Right lobe of liver (tissue), 6 donors: ENCODE data around the gene TMEM98. TPM values are rescaled to one million over a fixed set of nuclear protein-coding genes. Genes with fewer than 3 reads are reported as not detected.

Source experiments
- ATAC-seq, 4 donors: fragments of 200-7000 bp; cut with Tn5 transposase; one replicate each; pipeline ENCODE4 v1.9.1; 2020; ENCODE audit warnings: mild to moderate bottlenecking in 4 of 4, moderate library complexity in 4 of 4
- DNase-seq, 3 donors: peaks; one replicate each; pipeline ENCODE4 v3.0.0-alpha.2; 2020
- H3K27ac ChIP-seq, 3 donors: fragments of 200-600 bp; one replicate each; pipeline ENCODE4 v1.8.0; 2022
- H3K27me3 ChIP-seq, 2 donors: fragments of 200-600 bp; one replicate each; pipeline ENCODE4 v1.8.0; 2022
- H3K36me3 ChIP-seq, 4 donors: fragments of 200-600 bp; sonication (generic) in 1 of 4; one replicate each; pipeline versions ENCODE4 v1.5.1 to v1.8.0; 2017 to 2022; ENCODE audit warnings: control low read depth in 1 of 4
- H3K4me1 ChIP-seq, 4 donors: fragments of 200-600 bp; sonication (generic) in 1 of 4; one replicate each; pipeline versions ENCODE4 v1.5.1 to v1.8.0; 2017 to 2022; ENCODE audit warnings: control low read depth in 1 of 4
- H3K4me3 ChIP-seq, 3 donors: fragments of 200-600 bp; one replicate each; pipeline ENCODE4 v1.8.0; 2022
- H3K9me3 ChIP-seq, 4 donors: fragments of 200-600 bp; sonication (generic) in 1 of 4; one replicate each; pipeline versions ENCODE4 v1.5.1 to v1.8.0; 2017 to 2022; ENCODE audit warnings: control low read depth in 1 of 4
- CTCF ChIP-seq, 4 donors: fragments of 200-600 bp in 3 of 4; fragments of 450-650 bp in 1 of 4; IDR thresholded peaks; one replicate each; pipeline versions ENCODE4 v1.5.1 to v1.8.0; 2016 to 2022; ENCODE audit warnings: antibody characterized with exemption in 4 of 4, mild to moderate bottlenecking in 2 of 4
- POLR2A ChIP-seq: fragments of 450-650 bp; IDR thresholded peaks from one replicate; pipeline ENCODE4 v1.6.1; 2017; ENCODE audit warnings: antibody characterized with exemption, mild to moderate bottlenecking
- WGBS: methylation state at CpG from one replicate; pipeline ENCODE4 v1.1.6; 2018; ENCODE audit warnings: low coverage, low lambda C conversion rate; ENCODE audit not compliant: insufficient coverage; ENCODE audit errors: missing lambda C conversion rate; 5-methylcytosine and 5-hydroxymethylcytosine counted together
- intact Hi-C, 2 donors: fragments of 100-400 bp; cut with DNase I; formaldehyde crosslinking; loops; one replicate each; pipeline versions ENCODE4 v1.11.2 to v1.14.1; 2022
- total RNA-seq, 6 experiments: library from RNA; depleted of rRNA in 2 of 6; stranded (reverse); fragments of >200 nt in 2 of 6; fragmentation: NEBNext Ultra II Directional in 3 of 6; extraction: Animal tissue kit (Norgen Biotek cat#: 25700) in 3 of 6; gene quantifications; one replicate each; pipeline versions ENCODE4 v1.1.0 to v1.2.4, GENCODE V29; 2016 to 2023
- donor health status: DM: no; HTN: yes; CAD: no.
- donor health status: DM: no; HTN: no; CAD: no.
- donor health status: DM: no; HTN: no; CAD: no.
- donor health status: DM: no; HTN: yes; CAD: no.
- donor health status: DM: no; HTN: yes; CAD: no.

Gene TMEM98
- total RNA-seq, 6 experiments from 2014 or later, result 7.8 to 31.5 (median 19.2) TPM

DNA sequence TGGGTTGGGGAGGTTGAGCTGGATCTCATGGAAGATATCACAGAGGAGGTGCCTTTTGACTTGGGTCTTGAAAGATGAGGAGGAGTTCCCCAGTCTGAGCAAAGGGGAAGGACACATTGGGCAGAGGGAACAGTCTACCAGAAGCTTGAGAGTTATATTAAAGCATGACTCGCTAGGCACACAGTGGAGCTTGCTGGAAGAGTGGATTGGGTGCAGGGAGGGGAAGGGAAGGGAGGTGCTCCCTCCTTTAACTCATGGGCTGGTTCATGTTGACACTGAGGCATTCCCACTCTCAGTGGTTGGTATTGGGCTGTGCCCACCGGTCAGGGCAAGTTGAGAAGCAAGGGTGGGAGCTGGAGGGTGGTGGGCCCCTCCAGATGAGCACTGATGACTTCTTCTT, 5.9 kb downstream of the TMEM98 start:
- no peaks in the 10 kb centered on the region for H3K9me3 ChIP-seq
- H3K27me3 ChIP-seq, result no peaks in the 10 kb centered on the region
- H3K36me3 ChIP-seq, result no peaks in the 10 kb centered on the region
- 100% methylated on average over 1 of the region's 2 CpGs for WGBS
- H3K27ac ChIP-seq, result no peak overlapping the region
- ATAC-seq, result no peak
- H3K4me3 ChIP-seq, result no peak overlapping the region
- intact Hi-C loops, result no loop called here
- TF ChIP-seq CTCF (IDR thresholded peaks at IDR 0.05), result no peak
- TF ChIP-seq POLR2A, result no peak
- H3K4me1 ChIP-seq, result no peaks in the 10 kb centered on the region
- DNase-seq, result no peak

- DNase-seq, result no peak
- Histone ChIP-seq H3K36me3 (no peaks in the 10 kb centered on the region), H3K4me3 (no peak overlapping the region), H3K4me1 (no peaks in the 10 kb centered on the region), H3K27me3 (no peaks in the 10 kb centered on the region), H3K9me3 (no peaks in the 10 kb centered on the region), H3K27ac (no peak overlapping the region)
- ATAC-seq, result no peak
- TF ChIP-seq POLR2A (no peak), CTCF (IDR thresholded peaks at IDR 0.05) (no peak)
- intact Hi-C loops, result no loop called here
- WGBS, result 75% methylated on average over 2 of the region's 2 CpGs
Measured at GRCh38 chr17:32935726-32936125, 7.8 kb downstream of the TMEM98 start.

- TF ChIP-seq POLR2A (no peak), CTCF (IDR thresholded peaks at IDR 0.05) (no peak)
- no peaks in the 10 kb centered on the region for H3K4me1 ChIP-seq
- intact Hi-C loops, result no loop called here
- WGBS, result 70% methylated on average over 9 of the region's 15 CpGs
- no peak overlapping the region for H3K27ac ChIP-seq
- no peaks in the 10 kb centered on the region for H3K9me3 ChIP-seq
- H3K27me3 ChIP-seq, result no peaks in the 10 kb centered on the region
- DNase-seq (no peak), ATAC-seq (peak in 1 of 4 donors; percentile 32)
- H3K4me3 ChIP-seq, result no peak overlapping the region
- H3K36me3 ChIP-seq, result peaks cover 0 to 3% (median 0%) of the 10 kb centered on the region in 4 donors
Measured at GRCh38 chr17:32936186-32936893, 8.4 kb downstream of the TMEM98 start.

GRCh38 chr17:32936894-32937500, 9.0 kb downstream of the TMEM98 start:
- TF ChIP-seq CTCF (IDR thresholded peaks at IDR 0.05) (peak; percentile 76 to 88 (median 80)), POLR2A (no peak)
- 2% methylated on average over 9 of the region's 14 CpGs for WGBS
- ATAC-seq, result peak; percentile 62 to 84 (median 80)
- Histone ChIP-seq H3K27me3 (no peaks in the 10 kb centered on the region), H3K9me3 (no peaks in the 10 kb centered on the region), H3K36me3 (peaks cover 0 to 3% (median 0%) of the 10 kb centered on the region in 4 donors), H3K4me1 (no peaks in the 10 kb centered on the region), H3K27ac (no peak overlapping the region), H3K4me3 (no peak overlapping the region)
- intact Hi-C loops, result no loop called here
- DNase-seq, result peak; percentile 58 to 65 (median 61)
